ENCODE measurements around the gene KMT5B.

KMT5B gene

DNA sequence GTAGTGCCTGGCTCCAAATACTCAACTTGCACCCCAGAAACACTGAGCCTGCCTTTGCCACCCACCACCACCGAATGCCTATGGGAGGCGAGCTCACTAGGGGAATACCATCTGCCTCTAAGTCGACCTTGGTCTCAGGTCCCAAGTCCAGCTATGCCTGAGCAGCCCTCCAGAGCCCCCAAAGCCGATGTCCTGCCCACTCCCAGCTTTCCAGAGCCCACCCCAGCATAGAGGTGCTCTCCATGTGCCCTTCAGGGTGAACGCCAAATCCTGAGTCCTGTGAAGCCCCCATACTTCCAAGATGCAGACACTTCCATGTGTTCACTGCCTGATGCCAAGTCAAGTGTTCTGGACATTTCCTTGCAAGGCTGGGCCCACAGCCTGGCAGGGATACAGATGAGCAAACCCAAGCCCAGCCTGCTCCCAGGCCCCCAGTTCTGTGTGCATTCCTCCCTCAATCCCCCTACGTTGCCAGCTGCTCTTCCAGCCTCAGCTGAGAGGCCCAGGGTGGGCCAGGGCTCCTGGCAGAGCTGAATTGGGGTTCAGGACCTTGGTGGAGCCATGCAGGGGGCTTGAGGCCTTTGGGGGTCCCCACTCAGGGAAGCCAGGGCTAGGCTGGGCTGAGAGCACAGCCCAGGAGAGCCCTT lies 2.6 kb upstream of the KMT5B start:
- no peak for DNase-seq

DNA sequence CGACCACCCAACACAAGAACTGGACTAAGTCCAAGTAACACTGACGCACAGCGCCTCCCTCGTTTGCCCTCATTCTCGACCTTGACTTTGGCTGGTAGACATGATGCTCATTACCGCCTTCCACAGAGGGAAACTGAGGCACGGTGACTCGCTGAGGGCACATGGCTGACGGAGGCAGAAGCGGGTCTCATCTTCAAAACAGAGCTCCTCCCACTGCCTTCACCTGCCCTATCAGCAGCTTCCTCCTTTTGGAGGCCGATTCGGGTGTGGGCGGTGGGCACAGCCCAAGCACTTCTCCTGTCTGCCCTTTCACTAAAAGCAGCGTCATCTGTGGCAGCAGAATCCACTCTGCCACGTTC lies 2.0 kb upstream of the KMT5B start:
- no peak for DNase-seq

DNA sequence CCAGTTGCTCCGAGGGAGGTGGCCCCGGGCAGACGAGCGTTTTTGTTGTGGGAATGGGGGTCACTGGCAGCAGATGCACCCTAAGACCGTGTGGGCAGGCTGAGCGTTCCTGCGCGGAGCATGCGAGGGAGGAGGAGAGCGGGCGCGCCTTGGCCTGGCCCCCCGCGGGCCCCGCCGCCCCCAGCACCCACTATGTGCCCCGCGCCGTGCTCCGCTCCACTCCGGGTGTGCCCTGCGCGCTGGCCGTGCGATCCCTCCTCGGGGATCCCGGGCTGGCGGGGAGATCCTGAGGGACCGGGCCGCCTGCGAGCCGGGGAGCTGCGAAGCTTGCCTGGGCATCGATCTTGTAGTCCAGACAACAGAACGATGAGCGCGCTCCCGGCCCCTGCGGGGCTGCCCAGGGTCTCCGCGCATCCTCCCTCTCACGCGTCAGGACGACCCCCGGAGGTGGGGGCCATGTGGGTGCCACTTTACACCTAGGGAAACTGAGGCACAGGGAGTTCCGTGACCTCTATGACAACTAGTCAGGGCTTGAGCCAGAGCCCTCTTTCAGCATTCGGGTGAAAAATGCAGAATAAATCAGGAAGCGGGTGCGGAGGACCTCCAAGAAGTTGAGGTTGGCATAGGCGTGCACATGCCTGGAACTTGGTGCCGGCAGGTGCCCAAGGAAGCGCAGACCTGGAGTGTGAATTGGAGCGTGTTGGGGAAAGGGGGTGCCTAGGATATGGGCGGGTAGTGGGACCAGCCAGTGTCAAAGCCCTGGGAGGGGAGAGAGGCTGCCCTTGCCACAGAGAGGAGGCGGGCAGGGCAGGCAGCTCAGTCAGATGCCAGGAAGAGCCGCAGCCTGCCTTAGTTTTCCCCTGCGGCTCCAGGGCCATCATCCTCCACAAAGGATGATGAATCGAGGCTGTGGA lies 1.3 kb upstream of the KMT5B start:
- DNase-seq = no peak

DNA sequence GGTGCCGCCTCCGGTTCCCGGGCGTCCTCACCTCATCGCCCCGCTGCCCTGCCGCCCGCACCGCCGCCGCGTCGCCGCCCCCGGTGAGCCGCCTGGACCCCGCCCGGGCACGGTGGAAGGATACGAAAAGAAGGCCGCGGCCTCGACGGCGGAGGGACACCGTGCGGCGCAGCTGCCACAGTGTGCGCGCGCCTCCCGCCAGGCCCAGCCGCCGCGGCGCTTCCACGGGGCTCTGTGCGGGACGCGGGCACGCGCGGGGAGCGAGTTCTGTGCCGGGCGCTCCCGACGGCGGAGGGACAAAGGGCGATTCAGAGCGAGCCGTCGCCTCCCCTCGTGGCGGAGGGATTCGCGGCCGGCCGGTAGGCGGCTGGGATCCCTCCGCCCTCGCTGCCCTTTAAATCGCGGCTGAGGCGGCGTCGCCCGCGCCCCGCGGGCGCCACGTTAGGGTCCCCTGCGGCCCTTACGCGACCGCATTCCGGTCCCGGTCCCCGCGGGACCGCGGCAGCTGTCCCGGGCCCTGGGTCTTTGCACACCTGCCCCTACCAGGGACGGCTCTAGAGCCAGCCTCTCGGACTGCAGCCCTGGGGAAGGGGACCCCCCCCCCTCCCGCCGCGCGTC lies 568 bp upstream of the KMT5B start:
- peak; percentile 94 to 99 (median 96) for DNase-seq

DNA sequence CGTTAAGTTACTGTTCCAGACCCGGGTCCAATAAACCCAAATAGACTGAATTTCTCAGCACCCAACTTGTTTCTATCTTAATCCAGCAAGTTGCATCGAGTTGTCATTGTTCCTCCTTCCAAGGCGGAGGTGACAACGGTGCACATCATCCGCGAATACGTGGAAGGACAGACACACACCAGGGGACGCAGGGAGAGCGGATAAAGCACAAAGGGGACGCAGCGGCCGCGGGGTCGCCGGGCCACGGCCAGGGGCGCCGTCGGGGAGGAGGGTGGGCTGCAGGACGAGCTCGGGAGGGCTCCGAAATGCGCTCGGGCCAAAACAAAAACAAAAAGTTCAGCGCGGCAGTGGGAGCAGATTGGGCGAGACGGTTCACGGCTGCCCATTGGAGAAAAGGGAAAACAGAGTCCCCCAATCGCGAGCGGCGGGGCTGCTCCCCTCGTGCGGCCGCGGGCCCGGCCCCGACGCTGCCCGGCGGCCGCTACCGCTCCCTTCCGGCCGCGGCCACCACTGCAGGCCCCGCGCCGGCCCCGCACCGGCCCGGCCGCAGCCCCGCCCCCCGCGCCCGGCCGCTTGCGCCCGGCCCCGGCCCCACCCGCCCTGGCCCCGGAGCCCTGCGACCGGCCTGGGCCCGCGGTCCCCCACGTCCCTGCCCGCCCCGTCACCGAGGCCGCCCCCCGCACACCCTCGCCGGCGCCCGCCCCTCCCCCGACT lies 518 bp downstream of the KMT5B start:
- peak; percentile 34 to 80 (median 66) for DNase-seq

DNA sequence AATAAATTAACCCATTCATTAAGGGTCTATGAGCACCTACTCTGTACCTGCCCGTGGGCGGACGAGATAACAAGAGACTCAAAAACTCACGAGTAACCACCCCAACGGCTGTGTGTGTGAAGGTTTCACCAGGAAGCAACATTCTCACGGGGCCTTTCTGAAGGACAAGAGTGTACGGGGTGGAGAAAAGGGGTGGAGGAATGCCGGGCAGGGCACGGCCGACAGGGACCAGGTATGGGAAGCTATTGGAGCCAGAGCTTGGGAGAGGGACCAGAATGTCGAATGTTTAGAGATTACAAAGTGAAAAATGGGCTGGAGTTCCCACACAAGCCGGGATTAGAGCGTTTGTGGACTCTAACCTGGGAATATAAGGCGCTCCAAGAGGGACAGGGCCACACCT lies 1.6 kb downstream of the KMT5B start:
- DNase-seq = peak in 1 of 3 experiments; percentile 22

DNA sequence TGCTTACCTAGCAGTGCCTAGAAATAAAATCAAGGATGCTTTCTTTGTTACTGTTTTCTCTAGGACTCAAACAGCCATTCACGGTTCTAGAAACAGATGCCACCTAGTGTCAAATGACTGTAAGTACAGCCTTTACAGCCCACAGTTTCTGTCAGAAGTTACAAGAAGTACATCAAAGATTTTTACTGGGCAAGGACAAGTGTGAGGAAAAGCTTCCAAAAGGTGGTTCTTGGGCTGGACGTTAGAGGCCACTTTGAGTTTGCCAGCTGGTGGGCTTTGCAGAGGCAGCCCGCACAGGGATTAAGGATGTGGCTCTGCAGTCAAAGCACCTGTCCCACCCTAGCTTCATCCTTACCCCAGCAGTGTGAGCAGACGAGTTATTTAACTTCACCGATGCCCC lies 6.9 kb downstream of the KMT5B start:
- peak; percentile 54 to 79 (median 56) for DNase-seq

DNA sequence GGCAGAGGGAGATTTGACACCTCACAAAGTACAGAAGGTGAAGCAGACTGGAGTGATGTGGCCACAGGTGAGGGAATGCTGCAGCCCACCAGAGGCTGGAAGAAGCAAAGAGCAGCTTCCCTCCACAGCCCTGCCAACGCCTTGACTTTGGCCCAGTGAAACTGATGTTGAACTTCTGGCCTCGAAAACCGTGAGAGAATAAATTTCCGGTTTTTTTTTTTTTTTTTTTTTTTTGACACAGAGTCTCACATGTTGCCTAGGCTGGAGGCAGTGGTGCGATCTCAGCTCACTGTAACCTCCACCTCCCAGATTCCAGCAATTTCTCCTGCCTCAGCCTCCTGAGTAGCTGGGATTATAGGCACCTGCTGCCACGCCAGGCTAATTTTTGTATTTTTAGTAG lies 8.7 kb downstream of the KMT5B start:
- no peak for DNase-seq

DNA sequence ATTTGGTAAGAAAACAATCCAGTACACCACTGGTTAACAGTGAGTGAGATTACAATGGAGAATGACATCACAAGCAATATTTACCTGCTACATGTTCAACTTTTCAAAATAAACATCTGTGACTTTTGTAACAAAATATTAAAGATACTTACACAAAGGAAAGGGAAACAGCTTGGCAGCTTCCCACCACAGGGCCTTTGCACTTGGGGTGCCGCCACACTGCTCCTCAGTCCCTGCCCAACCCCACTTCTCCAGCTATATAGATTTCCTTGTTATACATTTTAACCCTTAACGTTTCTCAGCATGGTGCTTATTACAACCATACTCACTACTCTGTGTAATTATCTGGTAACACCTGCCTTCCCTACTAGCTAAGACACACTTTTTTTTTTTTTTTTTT lies 10.9 kb downstream of the KMT5B start:
- DNase-seq = peak in 2 of 3 experiments; percentile 15 to 68

DNA sequence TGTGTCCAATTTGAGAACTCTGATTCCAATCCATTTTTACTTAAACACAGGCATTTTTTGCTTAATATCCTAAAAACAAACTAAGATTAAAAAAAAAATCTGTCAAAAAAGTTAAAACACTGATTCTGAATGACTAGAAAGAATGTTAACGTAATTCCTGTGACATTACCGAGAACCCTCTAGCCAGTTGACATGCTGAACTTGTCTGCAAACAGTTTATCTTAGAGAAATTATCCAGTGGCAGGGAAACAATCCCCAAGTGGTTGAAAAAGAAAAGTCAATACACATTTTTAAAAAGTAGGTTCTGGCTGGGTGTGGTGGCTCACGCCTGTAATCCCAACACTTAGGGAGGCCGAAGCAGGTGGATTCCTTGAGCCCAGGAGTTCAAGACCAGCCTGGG lies 11.6 kb downstream of the KMT5B start:
- no peak for DNase-seq

DNA sequence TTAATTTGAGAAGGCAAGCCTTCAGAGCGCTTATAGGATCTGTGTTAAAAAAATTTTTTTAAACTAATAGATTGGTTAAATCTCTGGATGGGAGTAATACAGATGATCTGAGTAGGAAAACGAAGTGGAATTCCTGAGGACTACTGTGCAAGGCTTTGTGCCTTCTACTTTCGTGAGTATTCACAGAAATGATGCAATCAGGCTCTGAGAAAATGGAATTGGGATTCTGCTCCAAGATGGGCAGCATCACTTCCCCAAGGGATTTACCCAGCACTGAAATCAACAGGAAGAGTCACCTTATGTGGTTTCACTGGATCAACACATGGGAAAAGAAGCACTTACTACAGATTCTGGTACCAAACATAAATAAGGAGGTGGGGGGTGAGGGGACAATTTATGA lies 12.5 kb downstream of the KMT5B start:
- DNase-seq = no peak

DNA sequence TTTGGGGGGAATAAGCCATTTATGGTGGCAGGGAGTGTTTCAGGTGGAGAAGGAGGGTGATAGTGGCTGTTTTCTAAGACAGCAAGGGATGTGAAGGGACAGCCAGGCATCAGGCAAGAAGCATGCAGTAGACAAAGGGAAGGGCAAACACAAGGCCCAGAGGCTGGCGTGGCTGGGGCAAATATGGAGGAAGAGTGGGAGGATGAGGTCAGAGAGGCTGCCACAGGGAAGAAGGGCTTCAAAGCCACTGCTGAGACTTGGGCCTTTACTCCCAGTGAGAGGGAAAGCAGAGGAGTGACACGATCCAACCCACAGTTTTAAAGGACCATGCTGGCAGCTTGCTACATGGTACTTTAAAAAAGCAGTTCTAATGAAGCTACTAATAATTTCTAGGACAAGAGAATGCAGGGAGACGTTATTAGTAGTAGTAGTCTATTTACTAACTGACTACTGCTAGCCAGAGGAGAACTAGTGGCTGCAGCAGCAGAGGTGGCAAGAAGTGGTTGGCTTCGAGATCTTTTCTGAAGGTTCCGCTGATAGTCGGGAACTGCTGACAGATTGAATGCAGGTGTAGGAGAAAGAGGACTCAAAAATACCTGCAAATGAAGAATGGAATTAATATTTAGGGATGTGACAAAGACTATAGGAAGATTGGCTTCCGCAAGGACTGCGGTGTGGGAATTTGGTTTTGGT lies 13.7 kb downstream of the KMT5B start:
- DNase-seq = no peak

DNA sequence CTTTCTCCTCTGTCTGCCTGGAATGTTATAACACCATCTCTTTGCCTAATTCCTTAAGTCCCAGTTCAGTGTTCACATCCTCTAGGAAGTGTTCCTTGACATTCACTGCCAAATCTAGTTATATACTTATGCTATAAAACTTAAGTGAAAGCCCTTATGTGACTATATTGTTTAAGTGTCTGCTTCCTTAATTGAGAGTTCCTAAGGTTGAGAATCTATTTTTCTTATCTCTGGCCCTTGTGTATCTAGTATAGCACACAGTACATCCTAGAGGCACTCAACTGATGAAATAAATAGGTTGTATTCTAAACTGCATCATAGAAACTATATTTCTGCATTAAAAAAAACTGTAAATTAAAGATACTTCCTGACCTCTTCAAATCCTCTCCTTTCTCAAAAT lies 16.9 kb downstream of the KMT5B start:
- DNase-seq = no peak

DNA sequence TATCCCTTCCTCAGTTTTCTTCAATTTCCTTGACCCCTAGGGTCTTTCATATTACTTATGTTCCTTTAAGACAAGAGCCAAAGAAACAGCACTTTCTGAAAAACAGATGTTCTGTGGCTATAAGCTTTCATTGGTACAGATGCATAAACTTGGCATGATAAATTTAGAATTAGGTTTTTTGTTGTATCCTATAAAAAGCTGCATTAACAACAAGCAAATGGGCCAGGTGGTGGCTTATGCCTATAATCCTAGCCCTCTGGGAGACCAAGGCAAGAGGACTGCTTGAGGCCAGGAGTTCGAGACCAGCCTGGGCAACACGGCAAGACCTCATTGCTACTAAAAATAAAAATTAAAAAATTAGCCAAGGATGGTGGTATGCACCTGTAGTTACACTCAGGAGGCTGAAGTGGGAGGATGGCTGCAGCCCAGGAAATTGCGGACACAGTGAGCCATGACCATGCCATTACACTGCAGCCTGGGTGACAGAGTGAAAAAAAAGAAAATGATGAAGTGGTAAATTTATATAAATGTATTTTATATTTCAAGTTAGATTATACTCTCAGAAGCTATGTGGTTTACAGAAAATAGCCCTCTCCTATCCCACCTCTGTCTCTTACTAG lies 18.3 kb downstream of the KMT5B start:
- no peak for DNase-seq

DNA sequence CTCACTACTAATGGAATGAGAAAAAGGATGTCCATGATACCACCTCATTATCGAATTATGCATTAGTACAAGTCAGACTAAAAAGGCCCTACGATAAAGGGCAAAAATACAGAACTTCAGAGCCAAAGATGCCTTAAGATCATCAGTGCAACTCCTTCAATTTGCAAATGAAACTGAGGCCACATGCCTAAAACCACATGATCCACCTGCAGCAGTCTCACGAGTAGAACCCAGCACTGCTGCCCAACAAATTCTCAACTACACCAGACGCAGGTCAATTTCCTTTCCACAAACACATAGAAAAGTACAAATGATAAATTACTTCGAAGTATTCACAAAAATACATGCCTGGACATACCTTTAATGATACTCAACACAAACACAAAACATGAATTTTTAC lies 20.1 kb downstream of the KMT5B start:
- no peak for DNase-seq

DNA sequence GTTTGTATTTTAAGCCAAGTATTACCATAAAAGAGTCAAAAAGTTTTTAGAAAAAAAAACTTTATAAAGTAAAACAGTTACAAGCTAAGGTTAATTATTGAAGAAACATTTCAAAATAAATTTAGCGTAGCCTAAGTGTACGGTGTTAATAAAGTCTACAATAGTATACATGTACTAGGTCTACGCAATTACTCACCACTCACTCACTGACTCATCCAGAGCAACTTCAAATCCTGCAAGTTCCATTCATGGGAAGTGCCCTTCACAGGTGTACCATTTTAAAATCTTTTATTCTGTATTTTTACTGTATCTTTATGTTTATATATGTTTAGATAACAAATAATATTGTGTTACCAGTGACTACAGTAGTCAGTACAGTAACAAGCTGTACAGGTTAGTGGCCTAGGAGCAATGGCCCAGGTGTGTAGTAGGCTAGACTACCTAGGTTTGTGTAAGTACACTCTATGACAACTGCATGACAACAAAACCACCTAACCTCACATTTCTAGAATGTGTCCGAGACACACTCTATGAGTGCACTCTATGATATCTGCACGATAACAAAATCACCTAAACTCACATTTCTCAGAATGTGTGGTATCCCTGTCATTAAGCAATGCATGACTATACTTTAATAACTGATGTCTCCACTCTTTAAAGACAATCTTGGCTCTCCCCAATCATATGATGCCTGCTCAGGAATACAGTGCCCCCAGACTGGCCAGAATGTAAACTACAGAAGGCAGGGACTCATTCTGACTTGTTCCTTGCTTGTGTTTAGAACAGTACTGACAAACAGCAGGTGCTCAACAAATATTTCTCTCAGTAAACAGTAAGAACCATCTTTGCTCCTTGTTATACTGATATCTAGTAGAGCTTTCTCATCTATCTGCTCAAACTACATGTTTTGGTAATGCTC lies 21.2 kb downstream of the KMT5B start:
- DNase-seq = no peak

DNA sequence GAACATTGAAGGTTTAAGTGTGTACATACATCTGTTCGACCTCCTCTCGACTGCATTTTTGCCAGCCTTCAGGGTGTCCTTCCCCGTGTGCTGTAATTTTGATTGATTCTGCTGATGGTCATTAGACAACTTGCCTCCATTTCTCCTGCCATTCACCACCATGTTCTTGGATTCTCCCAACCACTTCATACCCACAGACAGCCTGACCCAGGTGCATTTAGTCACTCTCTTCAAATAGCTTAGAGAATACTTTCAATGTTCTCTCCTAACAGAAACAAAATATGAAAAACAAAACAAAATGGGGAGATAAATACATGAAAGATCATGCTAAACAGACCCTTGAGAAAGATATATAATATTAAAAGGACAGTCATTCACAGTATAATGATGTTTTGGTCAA lies 23.2 kb downstream of the KMT5B start:
- DNase-seq = no peak

DNA sequence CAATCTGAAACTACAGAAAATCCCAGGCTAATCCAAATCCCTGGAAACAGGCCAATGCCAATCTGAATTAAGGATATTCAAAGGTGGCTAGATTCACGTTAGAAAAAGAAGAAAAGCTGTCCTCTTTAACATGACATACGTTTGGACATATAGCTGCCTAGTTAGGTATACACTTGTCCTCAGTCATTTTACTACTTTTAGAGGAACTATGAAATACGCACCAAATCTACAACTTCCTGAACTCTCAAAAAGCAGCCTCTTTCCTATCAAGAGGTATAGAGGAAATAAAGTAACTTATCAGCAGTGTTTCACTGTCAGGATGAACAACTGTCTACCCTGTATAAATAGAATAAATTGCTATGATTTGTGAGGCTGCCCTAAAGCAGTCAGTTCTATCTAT lies 24.0 kb downstream of the KMT5B start:
- DNase-seq = no peak

DNA sequence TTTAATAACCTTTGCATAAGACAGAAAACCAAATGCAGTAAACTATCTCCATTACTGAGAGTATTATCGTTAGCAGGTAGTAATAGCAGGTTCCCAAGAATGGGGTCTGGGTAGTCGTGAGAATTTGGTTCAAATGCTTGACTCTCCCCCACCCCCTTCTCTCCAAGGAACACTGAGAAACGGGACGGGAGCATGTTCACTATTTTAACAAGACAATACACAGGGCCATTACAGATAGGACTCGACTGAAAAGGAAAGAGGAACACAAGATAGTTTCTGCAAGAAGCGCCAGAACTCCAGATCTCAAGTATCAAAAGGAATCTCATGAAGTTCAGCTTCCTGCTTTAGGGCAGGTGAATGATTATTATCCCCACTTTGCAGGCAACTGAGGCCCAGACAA lies 27.0 kb downstream of the KMT5B start:
- no peak for DNase-seq

DNA sequence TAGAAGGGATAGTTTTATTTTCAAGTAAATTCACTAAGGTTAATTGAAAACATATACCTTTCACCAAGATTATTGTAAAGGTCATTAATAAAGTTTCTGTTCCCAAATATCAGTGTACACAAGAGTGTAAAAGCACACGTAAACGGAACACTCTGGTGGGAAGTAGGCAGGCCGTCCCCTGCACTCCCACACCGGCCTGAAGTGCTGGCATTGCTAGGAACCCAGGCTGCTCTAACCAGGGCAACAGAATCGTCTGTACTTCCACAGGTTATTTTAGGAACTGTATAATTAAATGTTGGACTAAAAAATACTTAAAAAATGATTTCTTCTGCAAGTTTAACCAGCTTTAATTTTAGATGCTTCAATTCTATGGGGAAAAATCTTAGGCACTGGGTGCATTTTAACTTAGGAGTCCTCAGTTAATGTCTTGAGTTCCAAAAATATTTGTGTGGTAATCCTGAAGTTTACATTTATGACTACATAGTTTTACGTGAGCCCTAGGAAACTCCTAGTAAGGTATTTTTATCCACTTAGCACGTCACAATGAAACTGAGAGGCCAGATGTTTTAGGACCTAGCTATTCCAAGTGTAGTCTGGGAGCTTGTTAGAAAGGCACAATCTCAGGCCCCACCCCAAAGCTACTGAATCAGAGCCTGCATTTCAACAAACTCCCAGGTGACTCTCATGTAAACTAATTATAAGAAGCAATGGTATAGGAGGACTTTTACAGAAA lies 31.2 kb downstream of the KMT5B start:
- DNase-seq = no peak
